DND-41 (cell line): ENCODE measurements around the gene TH.

Source experiments
- ATAC-seq: fragments of 200-7000 bp; cut with Tn5 transposase; 3 replicates; pipeline ENCODE4 v1.9.1; 2021; ENCODE audit warnings: low read depth; ENCODE audit not compliant: insufficient read depth
- DNase-seq: peaks from one replicate; pipeline ENCODE4 v3.0.0-alpha.2; 2020
- H2AFZ ChIP-seq: 2 replicates; pipeline ENCODE4 v1.6.0; 2012; ENCODE audit warnings: low read depth, low read length
- H3K27ac ChIP-seq: 2 replicates; pipeline ENCODE4 v1.5.1; 2012; ENCODE audit warnings: low read length, inconsistent platforms
- H3K27me3 ChIP-seq: fragments of 200-600 bp; sonication (generic); 2 replicates; pipeline ENCODE4 v1.6.0; 2012; ENCODE audit warnings: low read length, mild to moderate bottlenecking, inconsistent platforms; ENCODE audit not compliant: insufficient read depth, poor library complexity
- H3K36me3 ChIP-seq: 2 replicates; pipeline ENCODE4 v1.5.1; 2012; ENCODE audit warnings: low read length, inconsistent platforms; ENCODE audit not compliant: insufficient read depth
- H3K4me1 ChIP-seq: 2 replicates; pipeline ENCODE4 v1.5.1; 2012; ENCODE audit warnings: mild to moderate bottlenecking, low read length; ENCODE audit not compliant: insufficient read depth
- H3K4me2 ChIP-seq: 2 replicates; pipeline ENCODE4 v1.6.0; 2012; ENCODE audit warnings: mild to moderate bottlenecking, moderate library complexity, low read length, inconsistent platforms; ENCODE audit not compliant: insufficient read depth
- H3K4me3 ChIP-seq, 2 experiments: fragments of 200-600 bp in 1 of 2; shearing (Covaris generic) in 1 of 2; 2 replicates each; pipeline ENCODE4 v1.5.1; 2012 to 2016; ENCODE audit warnings: inconsistent platforms in 2 of 2, low read length in 2 of 2, mild to moderate bottlenecking in 2 of 2, low read depth in 1 of 2, moderate library complexity in 1 of 2
- H3K79me2 ChIP-seq: 2 replicates; pipeline ENCODE4 v1.6.0; 2012; ENCODE audit warnings: low read length, inconsistent platforms; ENCODE audit not compliant: insufficient read depth
- H3K9ac ChIP-seq: 2 replicates; pipeline ENCODE4 v1.6.0; 2012; ENCODE audit warnings: low read depth, mild to moderate bottlenecking, inconsistent platforms, low read length, moderate library complexity
- H3K9me3 ChIP-seq: 2 replicates; pipeline ENCODE4 v1.5.1; 2012; ENCODE audit warnings: low read length, moderate library complexity, mild to moderate bottlenecking, inconsistent platforms; ENCODE audit not compliant: insufficient read depth, severe bottlenecking
- H4K20me1 ChIP-seq: 2 replicates; pipeline ENCODE4 v1.6.0; 2012; ENCODE audit warnings: low read length; ENCODE audit not compliant: insufficient read depth
- CTCF ChIP-seq: IDR thresholded peaks from 2 replicates; pipeline ENCODE4 v1.5.1; 2012; ENCODE audit warnings: borderline replicate concordance, low read length, moderate library complexity, mild to moderate bottlenecking; ENCODE audit not compliant: poor library complexity, severe bottlenecking; ENCODE audit errors: extremely low read depth
- EZH2 ChIP-seq: IDR thresholded peaks from 3 replicates; pipeline ENCODE4 v1.6.1; 2012; ENCODE audit warnings: borderline replicate concordance, low read depth, mild to moderate bottlenecking, moderate library complexity, low read length, inconsistent platforms; ENCODE audit not compliant: severe bottlenecking

TH gene

GRCh38 chr11:2143799-2144543, 27.6 kb downstream of the TH start:
- Histone ChIP-seq H3K36me3 (no peaks in the 10 kb centered on the region), H3K9me3 (no peaks in the 10 kb centered on the region), H3K9ac (no peak overlapping the region), H3K4me3 (no peak overlapping the region), H3K27ac (no peak overlapping the region), H4K20me1 (peaks cover 4% of the 10 kb centered on the region; the same call in 1 of the 2 replicates), H2AFZ (no peak overlapping the region), H3K4me2 (no peak overlapping the region), H3K79me2 (no peaks in the 10 kb centered on the region), H3K27me3 (peaks cover 21% of the 10 kb centered on the region), H3K4me1 (no peaks in the 10 kb centered on the region)
- ATAC-seq (no peak), DNase-seq (no peak)
- no peak for TF ChIP-seq CTCF
- TF ChIP-seq EZH2, result no peak

- Histone ChIP-seq H2AFZ (no peak overlapping the region), H3K36me3 (no peaks in the 10 kb centered on the region), H3K27me3 (peaks cover 17% of the 10 kb centered on the region), H3K79me2 (no peaks in the 10 kb centered on the region), H3K9me3 (no peaks in the 10 kb centered on the region), H4K20me1 (peaks cover 4% of the 10 kb centered on the region; the same call in 1 of the 2 replicates), H3K27ac (no peak overlapping the region), H3K4me1 (no peaks in the 10 kb centered on the region), H3K4me3 (no peak overlapping the region), H3K4me2 (no peak overlapping the region), H3K9ac (no peak overlapping the region)
- ATAC-seq, result no peak
- no peak for TF ChIP-seq CTCF
- no peak for TF ChIP-seq EZH2
- no peak for DNase-seq
Observed at GRCh38 chr11:2143477-2143798, 28.2 kb downstream of the TH start.

GRCh38 chr11:2142762-2143202, 28.8 kb downstream of the TH start:
- Histone ChIP-seq H3K79me2 (no peaks in the 10 kb centered on the region), H4K20me1 (peaks cover 4% of the 10 kb centered on the region; the same call in 1 of the 2 replicates), H3K9me3 (no peaks in the 10 kb centered on the region), H3K27me3 (peaks cover 11% of the 10 kb centered on the region), H3K4me3 (no peak overlapping the region), H3K9ac (no peak overlapping the region), H3K4me2 (no peak overlapping the region), H3K36me3 (no peaks in the 10 kb centered on the region), H2AFZ (no peak overlapping the region), H3K27ac (no peak overlapping the region), H3K4me1 (no peaks in the 10 kb centered on the region)
- ATAC-seq, result no peak
- no peak for DNase-seq
- TF ChIP-seq EZH2 (no peak), CTCF (no peak)
